ENCODE measurements around the gene GALNT14. TPM values are rescaled to one million over a fixed set of nuclear protein-coding genes. Genes with fewer than 3 reads are reported as not detected.

Gene GALNT14
- total RNA-seq, 1 experiment from 2014 or later, result not detected

DNA sequence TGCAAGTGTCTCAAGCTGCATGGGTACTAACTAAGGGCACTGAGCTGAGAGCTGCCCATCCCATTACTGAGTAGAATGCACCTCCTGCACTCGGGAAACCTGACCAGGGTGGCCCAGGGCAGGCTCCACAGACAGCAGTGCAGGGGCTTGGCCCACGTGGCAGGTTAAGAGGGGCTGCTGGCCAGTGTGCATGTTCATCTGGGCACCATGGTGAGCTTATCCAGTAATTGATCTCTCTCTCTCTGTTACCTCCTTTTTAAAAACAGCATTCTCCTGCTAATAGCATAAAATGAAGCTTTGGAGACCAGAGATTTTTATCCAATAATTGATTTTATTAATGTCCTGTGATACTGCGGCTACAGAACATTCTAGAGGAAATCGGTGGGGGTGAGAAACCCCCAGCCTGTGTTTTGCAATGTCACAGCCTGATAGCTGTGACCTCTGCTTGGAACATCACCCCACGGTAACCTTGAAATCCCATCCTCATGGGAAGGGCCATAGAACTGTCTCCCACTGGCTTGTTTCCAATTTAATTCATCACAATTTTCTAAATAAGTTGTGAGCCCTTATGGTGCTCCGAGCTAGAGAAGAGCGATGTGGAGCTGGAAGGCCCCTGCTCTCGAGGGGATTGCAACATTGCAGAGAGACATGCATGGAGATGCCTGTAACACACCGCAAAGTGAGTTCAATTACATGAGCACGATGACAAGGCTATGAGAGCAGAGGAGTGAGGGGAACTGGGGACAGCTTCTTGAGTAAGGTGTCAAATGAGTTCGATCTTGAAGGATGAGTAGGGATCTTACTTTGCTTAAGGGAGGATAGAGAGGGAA is 143.8 kb downstream of the GALNT14 start:
- in situ Hi-C loops (cut with HindIII; ENCODE audit: low sequenced_read_pairs), result no loop called here
- DNase-seq (ENCODE audit: low spot score), result no peak

DNA sequence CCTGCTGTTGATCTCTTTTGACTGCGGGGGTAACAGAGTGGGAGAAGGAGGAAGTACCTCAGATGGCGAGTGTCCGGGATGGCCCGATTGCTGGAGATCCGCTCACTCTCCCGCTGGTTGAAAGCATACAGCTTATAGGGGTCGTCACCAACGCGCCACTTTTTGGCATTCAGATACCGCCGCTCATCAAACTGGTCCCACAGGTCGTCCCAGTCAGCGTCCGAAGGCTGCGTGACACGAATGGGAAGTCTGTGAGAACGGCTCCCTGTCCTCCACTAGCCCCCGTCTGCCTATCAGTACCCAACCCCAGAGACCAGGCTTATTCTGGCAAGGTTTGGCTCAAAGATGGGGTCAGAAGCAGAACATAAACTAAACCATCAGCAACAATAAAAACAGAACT is 145.5 kb downstream of the GALNT14 start:
- no peak for DNase-seq (ENCODE audit: low spot score)
- in situ Hi-C loops (cut with HindIII; ENCODE audit: low sequenced_read_pairs), result no loop called here

DNA sequence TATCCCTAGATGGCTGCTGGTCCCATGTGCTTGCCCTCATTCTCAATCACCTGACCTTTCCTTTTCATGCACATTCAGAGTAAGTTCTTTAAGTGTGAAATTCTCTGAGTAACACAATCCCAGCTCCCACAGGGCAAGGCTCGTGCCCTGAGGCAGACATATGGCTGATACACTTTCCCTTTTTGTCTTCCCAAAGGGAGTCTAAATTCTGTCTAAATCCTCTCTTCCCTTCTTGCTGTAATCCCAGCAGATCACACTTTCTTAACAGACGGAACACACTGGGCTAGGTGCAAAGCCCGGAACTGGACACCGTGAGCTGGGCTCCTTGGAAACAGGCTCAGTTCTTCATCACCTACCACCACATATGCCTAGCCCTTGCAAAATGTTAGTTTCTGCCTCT is 147.6 kb downstream of the GALNT14 start:
- DNase-seq (ENCODE audit: low spot score), result no peak
- in situ Hi-C loops (cut with HindIII; ENCODE audit: low sequenced_read_pairs), result no loop called here

DNA sequence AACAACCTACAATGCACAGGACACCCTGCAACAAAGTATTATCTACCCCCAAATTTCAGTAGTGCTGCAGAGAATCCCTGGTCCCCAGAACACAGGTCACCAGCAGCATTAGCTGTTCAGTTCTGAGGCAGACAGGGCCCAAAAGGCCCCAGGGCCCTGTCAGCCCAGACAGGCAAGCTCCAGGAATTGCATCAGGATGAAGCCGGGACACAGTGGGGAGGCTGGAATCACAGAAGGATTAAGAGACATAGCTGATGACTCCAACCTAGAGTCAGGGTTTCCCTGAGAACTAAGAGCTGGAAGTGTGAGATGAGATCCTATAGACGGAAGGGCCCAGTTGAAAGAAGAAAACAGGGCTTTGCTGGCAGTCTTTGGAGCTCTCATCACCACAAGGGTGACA is 148.1 kb downstream of the GALNT14 start:
- DNase-seq (ENCODE audit: low spot score), result no peak
- in situ Hi-C loops (cut with HindIII; ENCODE audit: low sequenced_read_pairs), result no loop called here

DNA sequence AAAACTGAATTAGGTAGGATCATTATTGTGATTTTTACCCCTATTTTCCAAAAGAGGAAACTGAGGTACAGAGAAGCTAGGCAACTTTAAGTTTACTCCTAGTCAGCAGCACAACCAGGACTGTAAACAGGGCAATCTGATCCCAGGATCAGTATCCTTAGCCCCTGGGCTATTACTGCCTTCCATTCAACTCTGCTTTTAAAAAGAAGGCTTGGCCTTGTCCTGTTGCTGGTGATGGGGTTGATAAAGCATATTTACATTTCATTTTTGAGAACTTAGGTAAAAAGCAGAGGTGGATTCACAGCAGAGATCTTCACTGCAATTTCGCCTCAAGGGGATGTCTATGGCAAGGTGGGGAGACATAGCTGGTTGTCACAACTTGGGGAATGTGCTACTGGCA is 148.5 kb downstream of the GALNT14 start:
- DNase-seq (ENCODE audit: low spot score), result no peak
- in situ Hi-C loops (cut with HindIII; ENCODE audit: low sequenced_read_pairs), result no loop called here

DNA sequence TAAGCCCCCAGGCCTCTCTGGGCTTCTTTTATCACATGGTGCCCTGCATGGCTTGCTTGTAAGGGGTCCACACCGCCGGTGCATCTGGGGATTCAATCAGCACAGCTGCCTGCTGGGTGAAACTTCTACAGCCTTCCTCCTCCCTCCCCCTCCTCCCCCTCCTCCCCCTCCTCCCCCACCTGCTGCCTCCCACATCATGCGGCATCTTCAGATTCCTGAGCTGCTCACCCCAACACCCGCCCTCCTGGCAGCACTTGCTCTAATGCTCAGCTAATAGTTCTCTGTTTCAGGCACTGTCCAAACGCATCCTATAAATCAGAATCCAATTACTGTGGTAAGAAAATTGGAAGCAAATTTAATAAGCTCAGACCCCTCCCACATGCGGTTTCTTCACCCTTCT is 150.7 kb downstream of the GALNT14 start:
- DNase-seq (ENCODE audit: low spot score), result no peak
- in situ Hi-C loops (cut with HindIII; ENCODE audit: low sequenced_read_pairs), result no loop called here

DNA sequence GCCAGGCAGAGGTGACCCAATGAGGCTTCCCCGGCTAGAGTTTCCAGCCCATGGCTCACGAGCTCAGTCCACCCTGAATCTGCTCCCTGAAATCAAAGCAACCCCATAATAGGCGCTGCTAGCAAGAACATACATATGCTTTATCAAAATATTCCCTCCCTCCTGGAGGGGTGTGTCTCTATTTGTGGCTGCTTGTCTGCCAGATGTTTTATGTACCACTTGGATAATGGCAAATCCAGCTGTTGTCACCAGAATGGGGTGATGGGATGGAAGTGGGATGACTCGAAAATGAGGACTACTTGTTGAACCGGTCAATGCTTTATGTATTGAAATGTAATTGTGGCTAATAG is 152.0 kb downstream of the GALNT14 start:
- no peak for DNase-seq (ENCODE audit: low spot score)
- in situ Hi-C loops (cut with HindIII; ENCODE audit: low sequenced_read_pairs), result no loop called here

DNA sequence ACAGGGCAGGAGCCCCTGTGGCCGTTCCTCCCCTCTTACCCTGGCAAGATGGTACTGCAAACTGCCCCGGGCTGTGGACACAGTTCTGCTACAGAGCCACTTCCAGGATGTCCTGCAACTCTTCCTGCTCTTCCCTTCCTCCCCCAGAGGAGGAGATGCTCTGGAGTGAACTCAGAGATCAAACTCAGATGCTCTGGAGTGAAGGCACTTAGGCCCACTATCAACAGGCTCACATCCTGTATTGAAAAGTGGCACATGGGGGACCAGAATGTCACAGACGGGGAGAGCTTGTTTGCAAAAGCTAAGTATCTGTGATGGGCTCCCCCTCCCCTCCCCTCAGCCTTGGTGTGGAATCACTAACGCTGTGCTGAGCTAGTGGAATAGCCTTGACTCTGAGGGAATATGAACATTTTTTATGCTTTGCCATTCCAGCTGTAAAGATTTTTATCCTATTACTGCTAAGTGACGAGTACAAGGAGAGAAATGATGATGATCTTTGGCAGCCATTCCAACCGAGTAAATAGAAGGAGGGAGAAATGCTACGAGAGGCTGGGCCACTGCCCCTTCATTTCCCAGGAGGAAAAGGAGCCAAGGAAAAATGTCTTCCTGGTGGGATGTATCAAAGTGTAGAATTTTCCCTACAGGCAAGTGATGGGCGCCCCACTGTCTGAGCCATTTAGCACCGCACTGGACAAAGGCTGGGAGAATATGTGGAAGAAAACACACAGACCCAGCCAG is 152.6 kb downstream of the GALNT14 start:
- DNase-seq (ENCODE audit: low spot score), result no peak
- in situ Hi-C loops (cut with HindIII; ENCODE audit: low sequenced_read_pairs), result no loop called here

DNA sequence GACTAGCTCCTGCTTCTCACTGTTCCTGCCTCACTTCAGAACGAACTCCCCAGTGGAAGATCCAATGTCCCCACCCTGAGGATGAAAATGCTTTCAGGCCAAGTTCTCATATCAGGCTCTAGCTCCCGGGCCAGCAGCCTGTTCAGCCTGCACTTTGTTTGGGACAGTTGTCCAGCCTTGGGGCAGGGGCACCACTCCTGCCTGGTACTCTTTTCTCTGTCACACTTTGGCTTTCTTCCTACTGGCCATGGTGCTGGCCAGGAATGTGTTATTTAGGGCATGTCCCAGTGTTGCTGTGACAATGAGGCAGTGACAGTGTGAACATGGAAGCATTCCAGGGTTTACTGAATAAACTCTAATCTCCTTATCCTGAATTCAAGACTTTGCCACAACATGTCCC is 154.1 kb downstream of the GALNT14 start:
- in situ Hi-C loops (cut with HindIII; ENCODE audit: low sequenced_read_pairs), result no loop called here
- DNase-seq (ENCODE audit: low spot score), result no peak

DNA sequence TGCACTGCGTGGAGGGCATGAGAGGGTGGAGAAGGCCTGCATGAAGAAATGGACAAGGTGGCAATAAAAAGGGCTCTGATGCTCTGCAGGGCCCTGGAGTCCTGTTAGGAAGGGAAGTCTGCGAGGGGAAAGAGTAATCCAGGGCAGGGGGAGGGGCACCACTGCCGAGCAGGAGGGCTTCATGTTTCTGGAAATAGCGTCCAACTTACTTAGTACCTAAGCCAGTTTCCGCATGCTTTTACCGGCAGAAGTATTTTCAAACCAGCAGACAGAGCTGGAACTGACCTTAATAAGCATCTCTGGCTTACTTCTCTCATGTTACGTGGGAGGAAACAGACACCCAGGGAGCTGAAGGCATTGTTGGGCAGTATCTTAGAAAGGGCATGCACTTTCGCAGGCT is 156.7 kb downstream of the GALNT14 start:
- in situ Hi-C loops (cut with HindIII; ENCODE audit: low sequenced_read_pairs), result no loop called here
- no peak for DNase-seq (ENCODE audit: low spot score)

DNA sequence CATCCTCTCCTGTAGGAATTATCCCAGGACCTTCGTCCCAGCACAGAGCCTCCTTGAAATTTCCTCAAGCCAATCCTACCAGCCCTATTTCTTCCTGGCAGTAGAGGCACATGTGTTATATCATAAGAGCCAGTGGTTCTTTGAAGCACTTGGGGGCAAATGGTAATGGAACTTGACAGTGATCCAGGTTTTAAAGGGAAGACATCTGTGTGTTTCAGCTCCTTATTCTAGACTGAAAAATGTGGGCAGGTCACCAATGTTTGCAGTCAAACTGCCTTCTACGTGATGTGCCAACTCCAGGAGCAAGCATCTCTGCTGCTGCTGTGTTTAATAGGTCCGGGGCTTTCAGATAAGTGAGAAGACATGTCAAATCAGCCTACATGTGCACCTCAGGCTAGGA is 157.1 kb downstream of the GALNT14 start:
- no peak for DNase-seq (ENCODE audit: low spot score)
- in situ Hi-C loops (cut with HindIII; ENCODE audit: low sequenced_read_pairs), result no loop called here

DNA sequence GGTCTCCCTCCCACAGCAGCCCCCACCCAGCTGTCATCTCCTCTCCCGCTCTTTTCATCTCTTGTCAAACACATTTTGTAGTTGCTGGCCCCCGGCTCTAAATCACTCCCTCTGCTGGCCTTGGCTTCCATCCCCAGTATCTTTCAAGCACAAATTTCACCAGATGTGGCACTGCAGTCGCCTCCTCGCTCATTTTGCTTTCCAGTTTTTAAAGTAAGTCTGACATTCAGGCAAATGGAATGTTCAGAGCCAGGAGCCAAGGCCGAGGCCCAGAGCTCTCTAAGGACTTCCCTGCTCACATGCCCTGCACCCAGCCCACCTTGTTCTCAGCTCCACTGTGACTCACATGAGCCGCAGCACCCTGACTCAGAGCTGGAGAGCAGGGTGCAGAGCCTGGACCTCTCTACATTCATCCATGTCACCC is 158.4 kb downstream of the GALNT14 start:
- no peak for DNase-seq (ENCODE audit: low spot score)
- in situ Hi-C loops (cut with HindIII; ENCODE audit: low sequenced_read_pairs), result no loop called here

DNA sequence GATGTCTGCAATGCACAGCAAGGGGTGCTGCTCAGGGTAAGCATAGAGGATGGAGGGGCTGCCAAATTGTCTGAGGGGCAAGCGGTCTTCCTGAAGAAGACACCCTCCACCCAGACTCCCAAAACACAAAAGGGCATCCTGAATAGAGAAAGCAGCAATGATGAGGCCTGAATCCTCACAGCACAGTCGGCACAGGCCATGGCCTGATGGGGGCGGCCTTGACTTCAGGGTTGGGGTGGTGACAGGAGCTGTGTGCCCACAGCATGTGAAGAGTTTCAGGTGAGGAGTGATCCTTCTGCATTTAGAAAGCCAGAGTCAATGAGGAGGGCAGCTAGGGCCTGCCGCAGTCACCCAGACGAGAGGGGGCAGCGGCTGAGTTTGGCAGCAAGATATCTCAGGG is 159.4 kb downstream of the GALNT14 start:
- in situ Hi-C loops (cut with HindIII; ENCODE audit: low sequenced_read_pairs), result no loop called here
- DNase-seq (ENCODE audit: low spot score), result no peak

DNA sequence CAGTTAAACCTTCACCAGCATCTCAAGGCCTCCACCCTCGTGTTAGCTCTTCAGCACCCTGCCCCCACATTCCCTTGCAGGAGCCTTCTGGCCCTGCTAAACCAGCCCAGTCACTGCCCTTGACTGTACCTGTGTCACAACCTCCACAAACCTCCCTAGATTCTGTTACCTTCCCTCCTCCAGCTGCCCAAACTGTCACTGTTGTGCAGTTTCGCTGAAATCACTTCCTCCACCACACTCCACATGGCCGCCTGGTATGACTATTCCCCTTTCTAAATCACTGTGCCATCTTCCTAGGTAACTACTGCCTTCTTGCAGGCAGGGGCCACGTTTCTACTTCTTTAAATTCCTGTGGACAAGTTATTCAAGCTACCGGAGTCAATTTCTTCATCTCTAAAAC is 160.2 kb downstream of the GALNT14 start:
- in situ Hi-C loops (cut with HindIII; ENCODE audit: low sequenced_read_pairs), result no loop called here
- DNase-seq (ENCODE audit: low spot score), result no peak

DNA sequence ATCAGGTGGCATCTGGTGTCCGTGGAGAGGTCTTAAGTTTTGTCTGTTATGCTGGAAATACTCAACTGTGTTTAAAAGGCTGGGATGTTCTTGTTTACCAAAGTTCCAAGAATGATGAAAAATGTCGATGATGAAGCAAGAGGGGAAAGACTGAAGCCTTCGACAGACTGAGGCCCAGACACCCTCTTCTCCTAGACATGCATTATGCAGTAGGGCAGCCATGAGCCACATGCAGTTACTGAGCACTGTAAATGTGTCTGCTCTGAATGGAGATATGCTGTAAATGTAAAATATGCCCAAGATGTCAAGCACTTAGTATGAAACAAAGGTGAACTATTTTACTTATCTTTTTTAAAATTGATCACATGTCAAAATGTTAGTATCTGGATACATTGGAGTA is 163.1 kb downstream of the GALNT14 start:
- in situ Hi-C loops (cut with HindIII; ENCODE audit: low sequenced_read_pairs), result no loop called here
- no peak for DNase-seq (ENCODE audit: low spot score)

DNA sequence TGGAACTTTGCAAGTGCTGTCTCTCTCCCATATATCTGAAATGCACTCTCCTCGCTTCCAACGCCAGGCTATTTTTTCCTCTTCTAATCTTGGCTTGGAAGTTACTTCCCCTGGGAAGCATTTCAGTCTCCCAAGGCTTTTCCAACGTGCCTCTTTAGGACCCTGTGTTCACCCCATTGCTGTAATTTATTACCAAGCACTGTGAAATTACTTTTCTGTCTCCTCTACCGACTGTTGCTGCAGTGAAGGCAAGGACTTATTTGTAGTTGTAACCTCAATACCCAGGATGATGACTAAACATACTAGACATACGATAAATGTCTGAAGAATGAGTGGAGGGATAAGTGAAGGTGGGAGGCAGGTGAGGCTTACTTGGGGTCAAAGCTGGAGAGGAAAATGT is 163.7 kb downstream of the GALNT14 start:
- DNase-seq (ENCODE audit: low spot score), result no peak
- in situ Hi-C loops (cut with HindIII; ENCODE audit: low sequenced_read_pairs), result no loop called here

DNA sequence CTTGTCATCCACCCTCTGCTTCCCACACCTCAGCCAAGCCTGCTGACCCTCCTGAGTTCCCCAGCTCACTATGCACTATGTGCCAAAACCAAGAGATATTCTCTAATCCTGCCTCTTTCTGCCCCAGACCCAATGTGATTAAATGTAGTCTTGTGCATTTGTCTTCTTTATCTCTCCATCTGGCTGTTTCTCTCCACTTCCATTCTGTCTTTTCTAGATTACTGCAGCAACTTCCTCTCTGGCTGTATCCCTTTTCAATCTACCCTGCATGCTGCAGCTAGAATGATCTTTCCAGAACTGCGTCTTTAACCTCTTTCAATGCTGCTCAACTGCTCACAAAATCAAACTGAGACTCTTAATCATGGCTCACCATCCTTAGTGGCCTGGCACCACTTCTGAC is 164.1 kb downstream of the GALNT14 start:
- DNase-seq (ENCODE audit: low spot score), result no peak
- in situ Hi-C loops (cut with HindIII; ENCODE audit: low sequenced_read_pairs), result no loop called here

DNA sequence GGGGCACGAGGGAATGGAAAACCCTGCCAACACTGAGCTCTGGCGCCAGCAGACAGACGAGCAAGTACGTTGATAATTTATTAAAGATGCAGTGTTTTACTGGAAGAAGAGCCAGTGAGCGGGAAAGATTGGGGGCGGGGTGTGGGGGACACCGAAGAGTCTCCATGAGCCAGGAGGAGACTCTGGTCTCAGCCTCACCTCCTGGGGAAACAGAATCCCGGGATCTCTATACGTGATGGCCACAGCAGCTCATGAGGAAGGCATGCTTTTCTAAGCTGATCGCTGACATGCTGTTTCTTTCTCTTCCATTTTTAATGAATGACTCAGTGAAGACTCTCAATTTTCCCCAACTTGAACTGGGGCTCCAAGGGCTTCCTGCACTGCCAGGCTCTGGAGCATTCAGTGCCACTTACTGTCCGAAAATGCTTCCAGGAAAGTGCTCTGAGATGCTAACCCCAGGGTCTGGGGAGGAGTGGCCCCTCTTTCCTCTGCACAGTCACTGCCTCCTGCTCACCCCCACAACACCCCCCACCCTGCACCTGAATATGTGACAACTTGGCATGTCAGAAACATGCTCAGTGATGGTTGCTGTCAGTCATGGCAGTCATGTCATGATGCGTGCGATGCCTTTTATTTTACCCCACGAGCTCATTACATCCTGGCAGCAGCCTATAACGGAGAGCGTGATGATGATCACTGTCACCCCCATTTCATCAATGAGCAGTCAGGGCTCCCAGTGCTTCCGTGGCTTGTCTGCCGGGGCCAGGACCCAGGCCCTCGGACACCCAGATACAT is 166.8 kb downstream of the GALNT14 start:
- DNase-seq (ENCODE audit: low spot score), result no peak
- in situ Hi-C loops (cut with HindIII; ENCODE audit: low sequenced_read_pairs), result no loop called here

DNA sequence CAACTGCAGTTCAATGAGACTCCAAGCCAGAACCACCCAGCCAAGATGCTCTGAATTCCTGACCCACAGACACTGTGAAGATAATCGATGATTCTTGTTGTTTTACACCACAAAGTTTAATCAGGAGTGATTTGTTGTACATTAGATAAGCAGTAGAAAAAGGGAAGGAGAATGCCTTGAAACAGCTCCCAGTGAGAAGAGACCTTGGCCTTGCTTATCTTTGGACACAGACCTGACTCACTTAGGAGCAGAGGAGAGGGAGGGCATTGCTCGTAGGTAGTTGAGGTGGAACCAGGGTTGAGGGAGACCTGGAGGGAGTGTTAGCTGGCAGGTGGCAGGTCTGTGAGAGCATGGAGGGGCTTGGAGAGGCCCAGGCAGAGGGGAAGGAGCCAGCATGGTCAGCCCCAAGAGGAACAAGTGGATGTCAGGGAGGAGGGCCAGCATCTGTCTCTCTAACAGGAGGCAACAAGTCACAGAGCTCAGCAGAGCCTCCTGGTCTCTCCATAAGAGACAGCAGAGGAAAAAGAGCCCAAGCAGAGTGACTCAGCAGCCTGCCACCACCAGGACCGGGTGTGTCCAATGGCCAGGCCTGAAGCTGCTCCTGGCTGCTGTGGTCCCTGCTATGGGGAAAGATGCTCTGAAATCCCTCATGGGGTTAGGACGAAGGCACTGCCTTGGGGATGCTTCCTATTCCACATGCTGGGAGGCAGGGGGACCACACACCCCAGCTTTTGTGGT is 169.4 kb downstream of the GALNT14 start:
- in situ Hi-C loops (cut with HindIII; ENCODE audit: low sequenced_read_pairs), result no loop called here
- DNase-seq (ENCODE audit: low spot score), result no peak
